Prostate gland (tissue), 2 donors: ENCODE data around the gene RYR2.

Experiments used
- POLR2A ChIP-seq: fragments of 450-650 bp; IDR thresholded peaks from one replicate; pipeline ENCODE4 v1.6.1; 2016; ENCODE audit warnings: antibody characterized with exemption, mild to moderate bottlenecking
- POLR2AphosphoS5 ChIP-seq: sonication (generic); formaldehyde crosslinking; IDR thresholded peaks from one replicate; pipeline ENCODE4 v1.6.1; 2017; ENCODE audit warnings: antibody characterized with exemption
- TF ChIP-seq, protein P1 (sequence below), 4 experiments: fragments of 200-600 bp in 2 of 4; fragments of 450-650 bp in 2 of 4; sonication (generic) in 2 of 4; IDR thresholded peaks; 1 replicate in 3 of 4; 2 replicates in 1 of 4; pipeline ENCODE4 v1.5.1; 2016 to 2019; ENCODE audit warnings: antibody characterized with exemption in 4 of 4, mild to moderate bottlenecking in 2 of 4, moderate library complexity in 2 of 4

DNA sequence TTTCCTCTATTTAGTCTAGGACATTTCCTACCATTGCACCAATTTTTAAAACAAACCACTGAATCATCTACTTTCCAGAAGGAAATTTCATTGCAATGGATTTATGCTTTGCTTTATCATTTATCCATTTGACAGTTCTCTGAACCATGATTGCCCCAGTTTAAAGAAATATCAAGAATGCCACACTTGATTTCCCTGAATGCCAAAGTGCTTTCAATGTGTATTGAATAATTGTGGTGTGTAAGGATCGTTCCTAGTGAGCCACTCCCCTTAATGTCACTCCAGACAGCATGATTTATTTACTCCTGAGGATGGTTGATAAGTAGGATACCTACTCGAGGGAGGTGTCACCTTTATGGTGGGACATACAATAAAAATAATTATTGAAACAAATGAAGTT, 169.6 kb downstream of the RYR2 start:
- TF ChIP-seq, protein P1, sequence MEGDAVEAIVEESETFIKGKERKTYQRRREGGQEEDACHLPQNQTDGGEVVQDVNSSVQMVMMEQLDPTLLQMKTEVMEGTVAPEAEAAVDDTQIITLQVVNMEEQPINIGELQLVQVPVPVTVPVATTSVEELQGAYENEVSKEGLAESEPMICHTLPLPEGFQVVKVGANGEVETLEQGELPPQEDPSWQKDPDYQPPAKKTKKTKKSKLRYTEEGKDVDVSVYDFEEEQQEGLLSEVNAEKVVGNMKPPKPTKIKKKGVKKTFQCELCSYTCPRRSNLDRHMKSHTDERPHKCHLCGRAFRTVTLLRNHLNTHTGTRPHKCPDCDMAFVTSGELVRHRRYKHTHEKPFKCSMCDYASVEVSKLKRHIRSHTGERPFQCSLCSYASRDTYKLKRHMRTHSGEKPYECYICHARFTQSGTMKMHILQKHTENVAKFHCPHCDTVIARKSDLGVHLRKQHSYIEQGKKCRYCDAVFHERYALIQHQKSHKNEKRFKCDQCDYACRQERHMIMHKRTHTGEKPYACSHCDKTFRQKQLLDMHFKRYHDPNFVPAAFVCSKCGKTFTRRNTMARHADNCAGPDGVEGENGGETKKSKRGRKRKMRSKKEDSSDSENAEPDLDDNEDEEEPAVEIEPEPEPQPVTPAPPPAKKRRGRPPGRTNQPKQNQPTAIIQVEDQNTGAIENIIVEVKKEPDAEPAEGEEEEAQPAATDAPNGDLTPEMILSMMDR (IDR thresholded peaks at IDR 0.05) = no peak
- no peak for TF ChIP-seq POLR2A
- no peak for TF ChIP-seq POLR2AphosphoS5
